Mesenchymal stem cell (in vitro differentiated cells and primary cell): Measurements from ENCODE around the gene JOSD2.

Experiments
- DNase-seq: peaks from one replicate; pipeline ENCODE4 v3.0.0-alpha.2; 2013
- H2AFZ ChIP-seq: one replicate; pipeline ENCODE4 v1.6.1; 2013; ENCODE audit warnings: low read depth, mild to moderate bottlenecking, control low read depth, inconsistent platforms, low read length, moderate library complexity
- H2AK5ac ChIP-seq: 2 replicates; pipeline ENCODE4 v1.6.1; 2013; ENCODE audit warnings: low read length, moderate library complexity, mild to moderate bottlenecking, inconsistent platforms; ENCODE audit not compliant: severe bottlenecking
- H2BK120ac ChIP-seq: one replicate; pipeline ENCODE4 v1.6.1; 2013; ENCODE audit warnings: low read depth, mild to moderate bottlenecking, inconsistent platforms, low read length, moderate library complexity
- H2BK12ac ChIP-seq, 2 experiments: one replicate each; pipeline ENCODE4 v1.6.1; 2013; ENCODE audit warnings: inconsistent platforms in 2 of 2, low read length in 2 of 2, mild to moderate bottlenecking in 2 of 2, moderate library complexity in 2 of 2, control low read depth in 1 of 2
- H2BK15ac ChIP-seq: one replicate; pipeline ENCODE4 v1.6.1; 2013; ENCODE audit warnings: mild to moderate bottlenecking, low read depth, inconsistent platforms; ENCODE audit not compliant: poor library complexity, severe bottlenecking
- H2BK5ac ChIP-seq: 2 replicates; pipeline ENCODE4 v1.6.1; 2013; ENCODE audit warnings: low read depth, mild to moderate bottlenecking, low read length, control low read depth, inconsistent platforms; ENCODE audit not compliant: poor library complexity, severe bottlenecking
- H3K14ac ChIP-seq, 2 experiments: one replicate each; pipeline ENCODE4 v1.6.1; 2013; ENCODE audit warnings: inconsistent platforms in 2 of 2, low read length in 2 of 2, control low read depth in 1 of 2, mild to moderate bottlenecking in 1 of 2, moderate library complexity in 1 of 2
- H3K18ac ChIP-seq, 2 experiments: one replicate each; pipeline ENCODE4 v1.6.1; 2013; ENCODE audit warnings: inconsistent platforms in 2 of 2, low read length in 2 of 2, control low read depth in 1 of 2, low read depth in 1 of 2, mild to moderate bottlenecking in 1 of 2
- H3K23ac ChIP-seq, 2 experiments: one replicate each; pipeline ENCODE4 v1.6.1; 2013; ENCODE audit warnings: inconsistent platforms in 2 of 2, low read length in 2 of 2, mild to moderate bottlenecking in 2 of 2, moderate library complexity in 2 of 2, control low read depth in 1 of 2
- H3K27ac ChIP-seq: 2 replicates; pipeline ENCODE4 v1.5.1; 2013; ENCODE audit warnings: mild to moderate bottlenecking, moderate library complexity, low read length, control low read depth, inconsistent platforms; ENCODE audit not compliant: poor library complexity, severe bottlenecking
- H3K27me3 ChIP-seq, 2 experiments: 2 replicates each; pipeline versions ENCODE4 v1.6.1 to v1.7.0; 2013; ENCODE audit warnings: low read length in 2 of 2, mild to moderate bottlenecking in 2 of 2, moderate library complexity in 2 of 2, control low read depth in 1 of 2, inconsistent platforms in 1 of 2; ENCODE audit not compliant: control insufficient read depth in 1 of 2, insufficient read depth in 1 of 2
- H3K36me3 ChIP-seq, 2 experiments: 2 replicates each; pipeline versions ENCODE4 v1.6.1 to v1.7.0; 2013; ENCODE audit warnings: low read length in 2 of 2, control low read depth in 1 of 2, inconsistent platforms in 1 of 2, low read depth in 1 of 2, mild to moderate bottlenecking in 1 of 2; ENCODE audit not compliant: insufficient read depth in 2 of 2, control insufficient read depth in 1 of 2
- H3K4ac ChIP-seq, 2 experiments: one replicate each; pipeline ENCODE4 v1.6.1; 2013; ENCODE audit warnings: inconsistent platforms in 2 of 2, low read length in 2 of 2, mild to moderate bottlenecking in 2 of 2, moderate library complexity in 2 of 2, control low read depth in 1 of 2, low read depth in 1 of 2
- H3K4me1 ChIP-seq: 2 replicates; pipeline ENCODE4 v1.6.1; 2013; ENCODE audit warnings: low read depth, low read length, control low read depth; ENCODE audit not compliant: control insufficient read depth, insufficient read depth
- H3K4me2 ChIP-seq: 2 replicates; pipeline ENCODE4 v1.6.1; 2013; ENCODE audit warnings: low read length, mild to moderate bottlenecking, inconsistent platforms; ENCODE audit not compliant: poor library complexity, severe bottlenecking
- H3K4me3 ChIP-seq, 2 experiments: 2 replicates each; pipeline versions ENCODE4 v1.5.1 to v1.7.0; 2013; ENCODE audit warnings: low read length in 2 of 2, mild to moderate bottlenecking in 2 of 2, control low read depth in 1 of 2, low read depth in 1 of 2; ENCODE audit not compliant: insufficient read depth in 1 of 2
- H3K79me1 ChIP-seq: replicated peaks from 2 replicates; pipeline ENCODE4 v1.6.1; 2013; ENCODE audit warnings: mild to moderate bottlenecking, control low read depth, low read length, inconsistent platforms; ENCODE audit not compliant: poor library complexity, severe bottlenecking
- H3K9ac ChIP-seq: 2 replicates; pipeline ENCODE4 v1.7.0; 2013; ENCODE audit warnings: mild to moderate bottlenecking, low read length, moderate library complexity
- H3K9me3 ChIP-seq: 2 replicates; pipeline ENCODE4 v1.7.0; 2013; ENCODE audit warnings: mild to moderate bottlenecking, low read length; ENCODE audit not compliant: control insufficient read depth
- H4K8ac ChIP-seq: one replicate; pipeline ENCODE4 v1.6.1; 2013; ENCODE audit warnings: inconsistent platforms, mild to moderate bottlenecking, low read length, moderate library complexity
- H4K91ac ChIP-seq: one replicate; pipeline ENCODE4 v1.6.1; 2013; ENCODE audit warnings: mild to moderate bottlenecking, low read length, inconsistent platforms
- WGBS: methylation state at CpG from one replicate; pipeline ENCODE4 v1.1.7; 2013; ENCODE audit warnings: mixed read lengths; 5-methylcytosine and 5-hydroxymethylcytosine counted together

Gene JOSD2

DNA sequence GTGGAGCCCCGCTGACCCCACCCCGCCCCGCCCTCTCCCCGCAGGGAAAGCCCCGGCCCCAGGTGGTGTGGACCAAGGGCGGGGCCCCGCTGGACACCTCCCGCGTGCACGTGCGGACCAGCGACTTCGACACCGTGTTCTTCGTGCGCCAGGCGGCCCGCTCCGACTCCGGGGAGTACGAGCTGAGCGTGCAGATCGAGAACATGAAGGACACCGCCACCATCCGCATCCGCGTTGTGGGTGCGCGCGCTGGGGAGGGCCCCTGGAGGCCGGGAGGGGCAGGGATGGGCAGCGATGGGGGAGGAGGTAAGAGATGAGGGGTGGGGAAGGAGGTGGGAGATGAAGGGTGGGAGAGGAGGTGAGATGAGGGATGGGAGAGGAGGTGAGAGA, 51.9 kb downstream of the JOSD2 start:
- Histone ChIP-seq H2BK12ac (no peak overlapping the region), H3K27ac (no peak overlapping the region), H3K18ac (no peak overlapping the region), H3K4me2 (no peak overlapping the region), H2BK120ac (no peak overlapping the region), H2AK5ac (no peak overlapping the region), H3K14ac (no peak overlapping the region), H3K4ac (no peak overlapping the region), H3K27me3 (peaks cover 0 to 44% of the 10 kb centered on the region in 2 experiments), H3K79me1 (no peaks in the 10 kb centered on the region), H2AFZ (no peak overlapping the region), H2BK15ac (no peak overlapping the region), H4K8ac (no peak overlapping the region), H3K4me3 (no peak overlapping the region), H2BK5ac (no peak overlapping the region), H3K4me1 (peaks cover 12% of the 10 kb centered on the region), H3K23ac (no peak overlapping the region), H4K91ac (no peak overlapping the region), H3K9ac (no peak overlapping the region), H3K9me3 (no peaks in the 10 kb centered on the region), H3K36me3 (peaks cover 0 to 11% of the 10 kb centered on the region in 2 experiments)
- WGBS = 73% methylated on average over 32 of the region's 32 CpGs
- no peak for DNase-seq

DNA sequence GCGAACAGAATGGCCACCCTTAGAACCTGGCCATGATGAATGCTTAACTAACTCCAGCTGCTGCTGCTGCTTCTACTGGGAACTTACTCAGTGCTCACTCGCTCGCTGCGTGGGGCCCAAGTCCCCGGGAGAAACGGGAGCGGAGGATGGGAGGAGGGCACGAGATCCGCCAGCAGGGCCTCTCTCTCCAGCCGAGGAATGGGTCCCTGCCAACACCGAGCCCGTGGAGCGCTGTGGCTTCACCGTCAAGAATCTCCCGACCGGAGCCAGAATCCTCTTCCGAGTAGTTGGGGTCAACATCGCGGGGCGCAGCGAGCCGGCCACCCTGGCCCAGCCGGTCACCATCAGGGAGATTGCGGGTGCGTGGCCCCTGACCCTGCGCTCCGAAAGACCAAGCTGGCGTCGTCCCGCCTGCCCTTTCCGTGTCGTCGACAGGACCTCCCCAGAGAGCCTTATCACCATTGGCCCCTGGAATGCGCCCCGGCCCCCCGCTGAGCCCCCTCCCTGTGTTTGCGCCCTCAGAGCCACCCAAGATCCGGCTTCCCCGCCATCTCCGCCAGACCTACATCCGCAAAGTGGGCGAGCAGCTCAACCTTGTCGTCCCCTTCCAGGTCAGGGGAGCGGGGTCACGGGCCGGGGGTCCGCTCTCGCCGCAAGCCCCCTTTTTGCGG, 52.5 kb downstream of the JOSD2 start:
- Histone ChIP-seq H3K79me1 (no peaks in the 10 kb centered on the region), H2BK120ac (no peak overlapping the region), H3K4me3 (peak overlapping the region in 1 of 2 experiments; percentile 56), H4K91ac (no peak overlapping the region), H3K4me2 (no peak overlapping the region), H3K4ac (no peak overlapping the region), H3K23ac (no peak overlapping the region), H3K27me3 (peaks cover 0 to 41% of the 10 kb centered on the region in 2 experiments), H3K36me3 (peaks cover 0 to 15% of the 10 kb centered on the region in 2 experiments), H3K4me1 (peaks cover 12% of the 10 kb centered on the region), H2BK12ac (no peak overlapping the region), H2AK5ac (no peak overlapping the region), H3K9ac (no peak overlapping the region), H2BK15ac (no peak overlapping the region), H3K18ac (no peak overlapping the region), H2AFZ (no peak overlapping the region), H4K8ac (no peak overlapping the region), H3K9me3 (no peaks in the 10 kb centered on the region), H3K27ac (no peak overlapping the region), H3K14ac (no peak overlapping the region), H2BK5ac (no peak overlapping the region)
- WGBS = 76% methylated on average over 50 of the region's 50 CpGs
- no peak for DNase-seq

DNA sequence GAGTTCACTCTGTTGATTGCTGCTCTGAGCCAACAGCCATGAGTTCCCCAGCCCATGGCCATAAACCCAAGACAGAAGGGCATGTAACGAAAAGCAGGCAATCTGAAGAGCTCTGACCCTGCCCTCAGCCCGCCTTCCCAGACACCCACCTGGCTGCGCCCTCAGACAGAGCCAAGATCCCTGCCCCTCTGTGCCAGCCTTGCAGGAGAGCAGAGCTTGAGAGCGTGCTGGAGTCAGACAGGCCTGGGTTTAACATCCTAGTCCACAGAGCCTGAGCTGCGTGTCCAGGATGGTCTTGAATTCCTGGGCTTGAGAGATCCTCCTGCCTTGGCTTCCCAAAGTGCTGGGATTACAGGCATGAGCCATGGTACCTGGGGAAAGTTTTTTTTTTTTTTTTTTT, 53.7 kb downstream of the JOSD2 start:
- Histone ChIP-seq H3K27me3 (peaks cover 0 to 41% of the 10 kb centered on the region in 2 experiments), H2BK12ac (no peak overlapping the region), H4K8ac (no peak overlapping the region), H2BK5ac (no peak overlapping the region), H2BK15ac (no peak overlapping the region), H2AFZ (no peak overlapping the region), H3K9me3 (no peaks in the 10 kb centered on the region), H3K9ac (no peak overlapping the region), H3K4me3 (no peak overlapping the region), H3K79me1 (no peaks in the 10 kb centered on the region), H3K18ac (no peak overlapping the region), H3K36me3 (peaks cover 0 to 15% of the 10 kb centered on the region in 2 experiments), H3K14ac (no peak overlapping the region), H3K4me2 (no peak overlapping the region), H2BK120ac (no peak overlapping the region), H4K91ac (no peak overlapping the region), H2AK5ac (no peak overlapping the region), H3K23ac (no peak overlapping the region), H3K27ac (no peak overlapping the region), H3K4me1 (peaks cover 12% of the 10 kb centered on the region), H3K4ac (no peak overlapping the region)
- 78% methylated on average over 5 of the region's 5 CpGs for WGBS
- DNase-seq = no peak
